ENCODE data around the gene STAG2. TPM values are rescaled to one million over a fixed set of nuclear protein-coding genes. Genes with fewer than 3 reads are reported as not detected.
"Not testable (repeated sequence)": the region's sequence is repeated elsewhere in the genome, so short reads cannot be mapped to it uniquely, and the experiment has no call there.

STAG2 gene
- total RNA-seq, 2 experiments from 2014 or later, result 80.6 to 112 TPM

GRCh38 chrX:124103966-124104365 lies 142.5 kb downstream of the STAG2 start:
- H3K4me3 Mint-ChIP-seq, result no peak overlapping the region
- CTCF ChIA-PET, result no interaction called here
- H3K4me1 Mint-ChIP-seq, result no peaks in the 10 kb centered on the region
- peaks cover 24% of the 10 kb centered on the region for H3K36me3 Mint-ChIP-seq
- H3K27ac Mint-ChIP-seq, result no peak overlapping the region
- H3K9me3 Mint-ChIP-seq (ENCODE audit: low read depth), result no peaks in the 10 kb centered on the region
- no peak for DNase-seq
- no peaks in the 10 kb centered on the region for H3K27me3 Mint-ChIP-seq
- no peak for ATAC-seq

GRCh38 chrX:124104512-124104911 lies 143.0 kb downstream of the STAG2 start:
- DNase-seq; ATAC-seq; H3K27ac Mint-ChIP-seq; H3K9me3 Mint-ChIP-seq (ENCODE audit: low read depth); H3K4me1 Mint-ChIP-seq; CTCF ChIA-PET; H3K4me3 Mint-ChIP-seq; H3K27me3 Mint-ChIP-seq: not testable (repeated sequence)
- peaks cover 21% of the 10 kb centered on the region for H3K36me3 Mint-ChIP-seq

GRCh38 chrX:124113621-124114600 lies 152.4 kb downstream of the STAG2 start:
- H3K9me3 Mint-ChIP-seq (ENCODE audit: low read depth), result no peaks in the 10 kb centered on the region
- no peak for DNase-seq
- H3K4me3 Mint-ChIP-seq, result no peak overlapping the region
- ATAC-seq, result no peak
- no peaks in the 10 kb centered on the region for H3K27me3 Mint-ChIP-seq
- H3K4me1 Mint-ChIP-seq, result no peaks in the 10 kb centered on the region
- H3K27ac Mint-ChIP-seq, result no peak overlapping the region
- CTCF ChIA-PET, result no interaction called here
- peaks cover 3% of the 10 kb centered on the region for H3K36me3 Mint-ChIP-seq

GRCh38 chrX:124117325-124117724 lies 155.8 kb downstream of the STAG2 start:
- no peaks in the 10 kb centered on the region for H3K4me1 Mint-ChIP-seq
- no peak for ATAC-seq
- no peaks in the 10 kb centered on the region for H3K36me3 Mint-ChIP-seq
- DNase-seq, result no peak
- CTCF ChIA-PET, result no interaction called here
- no peaks in the 10 kb centered on the region for H3K9me3 Mint-ChIP-seq (ENCODE audit: low read depth)
- no peaks in the 10 kb centered on the region for H3K27me3 Mint-ChIP-seq
- H3K27ac Mint-ChIP-seq, result no peak overlapping the region
- no peak overlapping the region for H3K4me3 Mint-ChIP-seq

GRCh38 chrX:124125471-124125870 lies 164.0 kb downstream of the STAG2 start:
- H3K4me3 Mint-ChIP-seq, result no peak overlapping the region
- no peak for ATAC-seq
- H3K4me1 Mint-ChIP-seq, result no peaks in the 10 kb centered on the region
- no peak overlapping the region for H3K27ac Mint-ChIP-seq
- no peaks in the 10 kb centered on the region for H3K9me3 Mint-ChIP-seq (ENCODE audit: low read depth)
- no peak for DNase-seq
- no peaks in the 10 kb centered on the region for H3K27me3 Mint-ChIP-seq
- no peaks in the 10 kb centered on the region for H3K36me3 Mint-ChIP-seq
- CTCF ChIA-PET, result no interaction called here

- no peaks in the 10 kb centered on the region for H3K9me3 Mint-ChIP-seq (ENCODE audit: low read depth)
- CTCF ChIA-PET, result no interaction called here
- H3K4me3 Mint-ChIP-seq, result no peak overlapping the region
- no peaks in the 10 kb centered on the region for H3K27me3 Mint-ChIP-seq
- ATAC-seq (no peak), DNase-seq (no peak)
- no peak overlapping the region for H3K27ac Mint-ChIP-seq
- H3K4me1 Mint-ChIP-seq, result no peaks in the 10 kb centered on the region
- H3K36me3 Mint-ChIP-seq, result no peaks in the 10 kb centered on the region
These were observed 166.0 kb downstream of the STAG2 start for GRCh38 chrX:124127496-124127895.

GRCh38 chrX:124132437-124132836 lies 170.9 kb downstream of the STAG2 start:
- H3K9me3 Mint-ChIP-seq (ENCODE audit: low read depth); H3K27me3 Mint-ChIP-seq; DNase-seq; H3K4me1 Mint-ChIP-seq; H3K36me3 Mint-ChIP-seq; ATAC-seq; CTCF ChIA-PET; H3K27ac Mint-ChIP-seq; H3K4me3 Mint-ChIP-seq: not testable (repeated sequence)

- ATAC-seq (no peak), DNase-seq (no peak)
- H3K9me3 Mint-ChIP-seq (ENCODE audit: low read depth), result no peaks in the 10 kb centered on the region
- no peaks in the 10 kb centered on the region for H3K36me3 Mint-ChIP-seq
- no peaks in the 10 kb centered on the region for H3K4me1 Mint-ChIP-seq
- no peaks in the 10 kb centered on the region for H3K27me3 Mint-ChIP-seq
- no peak overlapping the region for H3K27ac Mint-ChIP-seq
- no peak overlapping the region for H3K4me3 Mint-ChIP-seq
- CTCF ChIA-PET, result no interaction called here
These were observed 184.2 kb downstream of the STAG2 start for GRCh38 chrX:124145749-124146148.

- no peaks in the 10 kb centered on the region for H3K4me1 Mint-ChIP-seq
- CTCF ChIA-PET, result no interaction called here
These were observed 189.7 kb downstream of the STAG2 start for GRCh38 chrX:124151195-124151594.

More at GRCh38 chrX:124151195-124151594, 189.7 kb downstream of the STAG2 start:
- Mint-ChIP-seq H3K4me3 (no peak overlapping the region), H3K27ac (no peak overlapping the region), H3K36me3 (no peaks in the 10 kb centered on the region), H3K9me3 (ENCODE audit: low read depth) (no peaks in the 10 kb centered on the region), H3K27me3 (no peaks in the 10 kb centered on the region)
- DNase-seq (no peak), ATAC-seq (no peak)

Other genes starting within 250 kb of the STAG2 start
- 10 to 100 TPM; 74.6 to 93.0 TPM for gene THOC2, start 228.7 kb upstream of the STAG2 start, total RNA-seq
- gene XIAP, start 101.7 kb upstream of the STAG2 start, total RNA-seq, result 10 to 100 TPM; 36.6 to 36.9 TPM

Measured in activated CD8-positive, alpha-beta memory T cell treated with anti-CD3 and anti-CD28 coated beads, Interleukin-2, amount 10 ng/mL, durations not matched to agents 7 days and 5 days (primary cell).